PC-9 (cell line): ENCODE measurements around the gene EIF5B.

Experiments
- EZH2 ChIP-seq: fragments of 200-600 bp; sonication (generic); IDR thresholded peaks from 2 replicates; pipeline ENCODE4 v1.8.0; 2017; ENCODE audit warnings: antibody characterized with exemption, low read depth
- TF ChIP-seq, protein P1 (sequence below): fragments of 200-600 bp; sonication (generic); conservative IDR thresholded peaks from 2 replicates; pipeline ENCODE4 v1.6.1; 2017; ENCODE audit warnings: mixed run types, antibody characterized with exemption, mild to moderate bottlenecking, moderate library complexity

DNA sequence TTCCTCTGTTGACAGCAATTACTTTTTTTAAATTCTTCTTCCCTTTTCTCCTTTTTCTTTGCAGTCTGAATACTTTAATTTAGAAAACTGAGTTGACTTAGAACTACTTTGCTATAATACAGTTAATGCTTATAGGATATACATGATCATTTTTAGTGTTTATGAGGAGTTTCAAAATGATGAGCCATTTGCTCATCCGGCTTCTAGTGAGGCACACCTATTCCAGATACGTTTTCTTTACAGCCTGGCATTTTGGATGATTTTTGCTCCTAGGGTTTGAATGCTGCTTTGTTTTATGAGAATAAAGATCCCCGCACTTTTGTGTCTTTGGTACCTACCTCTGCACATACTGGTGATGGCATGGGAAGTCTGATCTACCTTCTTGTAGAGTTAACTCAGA is 52.8 kb downstream of the EIF5B start:
- TF ChIP-seq, protein P1, sequence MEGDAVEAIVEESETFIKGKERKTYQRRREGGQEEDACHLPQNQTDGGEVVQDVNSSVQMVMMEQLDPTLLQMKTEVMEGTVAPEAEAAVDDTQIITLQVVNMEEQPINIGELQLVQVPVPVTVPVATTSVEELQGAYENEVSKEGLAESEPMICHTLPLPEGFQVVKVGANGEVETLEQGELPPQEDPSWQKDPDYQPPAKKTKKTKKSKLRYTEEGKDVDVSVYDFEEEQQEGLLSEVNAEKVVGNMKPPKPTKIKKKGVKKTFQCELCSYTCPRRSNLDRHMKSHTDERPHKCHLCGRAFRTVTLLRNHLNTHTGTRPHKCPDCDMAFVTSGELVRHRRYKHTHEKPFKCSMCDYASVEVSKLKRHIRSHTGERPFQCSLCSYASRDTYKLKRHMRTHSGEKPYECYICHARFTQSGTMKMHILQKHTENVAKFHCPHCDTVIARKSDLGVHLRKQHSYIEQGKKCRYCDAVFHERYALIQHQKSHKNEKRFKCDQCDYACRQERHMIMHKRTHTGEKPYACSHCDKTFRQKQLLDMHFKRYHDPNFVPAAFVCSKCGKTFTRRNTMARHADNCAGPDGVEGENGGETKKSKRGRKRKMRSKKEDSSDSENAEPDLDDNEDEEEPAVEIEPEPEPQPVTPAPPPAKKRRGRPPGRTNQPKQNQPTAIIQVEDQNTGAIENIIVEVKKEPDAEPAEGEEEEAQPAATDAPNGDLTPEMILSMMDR: no peak
- TF ChIP-seq EZH2: no peak
